Measurements from ENCODE around the gene KLHL29.
A peak's percentile ranks its signal among the peaks of the same experiment; 100 is the strongest.

KLHL29 gene

GRCh38 chr2:23349508-23349907, 35.5 kb upstream of the KLHL29 start:
- in situ Hi-C loops (cut with HindIII; ENCODE audit: low sequenced_read_pairs), result no loop called here
- no peak for TF ChIP-seq CTCF (IDR thresholded peaks at IDR 0.05; ENCODE audit: low read depth, low read length, missing control alignments)

GRCh38 chr2:23350041-23350791, 34.8 kb upstream of the KLHL29 start:
- in situ Hi-C loops (cut with HindIII; ENCODE audit: low sequenced_read_pairs), result no loop called here
- H3K4me3 ChIP-seq (ENCODE audit: low read depth, low read length), result no peak overlapping the region
- DNase-seq (ENCODE audit: low read depth), result no peak
- no peak for TF ChIP-seq CTCF (IDR thresholded peaks at IDR 0.05; ENCODE audit: low read depth, low read length, missing control alignments)

More at GRCh38 chr2:23349508-23349907, 35.5 kb upstream of the KLHL29 start:
- H3K4me3 ChIP-seq (ENCODE audit: low read depth, low read length), result no peak overlapping the region
- no peak for DNase-seq (ENCODE audit: low read depth)

DNA sequence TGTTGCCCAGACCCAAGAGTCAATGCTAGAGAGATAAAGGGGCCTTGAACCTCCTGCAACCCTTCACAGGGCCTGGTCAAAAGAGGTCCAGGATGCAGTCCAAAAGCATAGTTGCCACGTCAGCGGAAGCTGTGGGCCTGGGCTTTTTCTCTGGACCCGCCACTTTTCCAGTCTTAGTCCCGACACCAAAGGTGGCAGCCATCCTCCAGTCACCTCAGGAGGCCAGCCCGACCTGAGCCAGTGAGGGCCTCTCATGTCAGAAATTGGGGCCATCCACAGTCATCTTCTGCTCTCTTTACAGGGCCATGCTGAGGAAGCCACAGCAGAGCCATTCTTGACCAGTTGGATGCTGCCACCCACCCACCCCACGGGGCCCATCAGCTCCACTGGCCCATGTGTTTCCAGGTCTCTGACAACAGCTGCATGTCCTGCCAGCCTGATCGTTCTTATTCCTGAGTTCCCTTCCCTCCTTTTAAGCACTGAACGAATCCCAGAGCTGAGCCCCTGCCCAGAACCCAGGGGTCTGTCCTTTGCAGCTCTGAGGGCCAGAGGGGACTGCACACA, 34.1 kb upstream of the KLHL29 start:
- in situ Hi-C loops (cut with HindIII; ENCODE audit: low sequenced_read_pairs), result no loop called here
- H3K4me3 ChIP-seq (ENCODE audit: low read depth, low read length), result no peak overlapping the region
- TF ChIP-seq CTCF (IDR thresholded peaks at IDR 0.05; ENCODE audit: low read depth, low read length, missing control alignments), result no peak
- no peak for DNase-seq (ENCODE audit: low read depth)

DNA sequence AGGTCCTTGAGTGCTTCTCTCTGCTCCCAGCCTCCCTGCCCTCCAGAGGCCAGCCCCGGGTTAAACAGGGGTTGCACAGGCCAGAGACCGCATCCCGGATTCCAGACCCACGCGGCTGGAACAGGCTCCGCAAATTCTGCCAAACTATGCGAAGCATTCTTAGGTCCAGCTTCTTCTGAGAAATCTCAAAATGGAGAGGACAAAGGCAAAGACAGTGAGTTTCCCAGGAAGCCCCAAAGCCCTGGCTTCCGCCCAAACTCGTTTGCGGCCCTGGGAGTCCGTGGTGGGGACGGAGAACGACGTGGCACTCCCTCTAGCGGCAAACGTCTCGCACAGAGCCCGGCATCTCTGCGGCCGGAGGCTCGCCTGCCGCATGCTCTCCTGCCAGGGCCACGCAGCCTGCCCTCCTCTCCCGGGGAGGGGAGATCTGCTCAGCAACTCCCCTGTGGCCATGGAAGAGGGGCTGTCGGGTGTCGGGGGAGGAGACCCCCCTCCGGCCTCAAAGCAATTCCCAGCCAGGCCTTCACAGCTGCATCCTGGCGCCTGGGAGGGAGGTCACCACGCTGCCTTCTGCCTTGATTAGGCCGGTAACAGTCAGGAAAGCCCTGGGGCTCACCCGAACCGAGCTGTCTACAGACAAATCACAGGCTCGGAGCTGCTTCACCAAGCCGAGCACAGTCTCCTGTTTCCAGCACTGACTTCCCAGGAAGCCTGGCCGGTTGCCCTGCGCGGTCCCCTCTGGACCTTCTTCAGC, 33.4 kb upstream of the KLHL29 start:
- no peak overlapping the region for H3K4me3 ChIP-seq (ENCODE audit: low read depth, low read length)
- peak; percentile 65 for DNase-seq (ENCODE audit: low read depth)
- in situ Hi-C loops (cut with HindIII; ENCODE audit: low sequenced_read_pairs), result no loop called here
- peak; percentile 86 for TF ChIP-seq CTCF (IDR thresholded peaks at IDR 0.05; ENCODE audit: low read depth, low read length, missing control alignments)

- no peak for TF ChIP-seq CTCF (IDR thresholded peaks at IDR 0.05; ENCODE audit: low read depth, low read length, missing control alignments)
- no peak overlapping the region for H3K4me3 ChIP-seq (ENCODE audit: low read depth, low read length)
- in situ Hi-C loops (cut with HindIII; ENCODE audit: low sequenced_read_pairs), result no loop called here
- DNase-seq (ENCODE audit: low read depth), result no peak
These were observed 30.4 kb upstream of the KLHL29 start for GRCh38 chr2:23354554-23354953.

- DNase-seq (ENCODE audit: low read depth), result no peak
- in situ Hi-C loops (cut with HindIII; ENCODE audit: low sequenced_read_pairs), result no loop called here
- TF ChIP-seq CTCF (IDR thresholded peaks at IDR 0.05; ENCODE audit: low read depth, low read length, missing control alignments), result no peak
- H3K4me3 ChIP-seq (ENCODE audit: low read depth, low read length), result no peak overlapping the region
These were observed 30.0 kb upstream of the KLHL29 start for GRCh38 chr2:23355001-23355400.
